ENCODE measurements around the gene MYH7. TPM values are rescaled to one million over a fixed set of nuclear protein-coding genes. Genes with fewer than 3 reads are reported as not detected.
"Not testable (repeated sequence)": the region's sequence is repeated elsewhere in the genome, so short reads cannot be mapped to it uniquely, and the experiment has no call there.

The MYH7 gene
- total and polyA plus RNA-seq, 8 donors = 0.23 to 4.9 (median 2.4) TPM; not detected in 4

DNA sequence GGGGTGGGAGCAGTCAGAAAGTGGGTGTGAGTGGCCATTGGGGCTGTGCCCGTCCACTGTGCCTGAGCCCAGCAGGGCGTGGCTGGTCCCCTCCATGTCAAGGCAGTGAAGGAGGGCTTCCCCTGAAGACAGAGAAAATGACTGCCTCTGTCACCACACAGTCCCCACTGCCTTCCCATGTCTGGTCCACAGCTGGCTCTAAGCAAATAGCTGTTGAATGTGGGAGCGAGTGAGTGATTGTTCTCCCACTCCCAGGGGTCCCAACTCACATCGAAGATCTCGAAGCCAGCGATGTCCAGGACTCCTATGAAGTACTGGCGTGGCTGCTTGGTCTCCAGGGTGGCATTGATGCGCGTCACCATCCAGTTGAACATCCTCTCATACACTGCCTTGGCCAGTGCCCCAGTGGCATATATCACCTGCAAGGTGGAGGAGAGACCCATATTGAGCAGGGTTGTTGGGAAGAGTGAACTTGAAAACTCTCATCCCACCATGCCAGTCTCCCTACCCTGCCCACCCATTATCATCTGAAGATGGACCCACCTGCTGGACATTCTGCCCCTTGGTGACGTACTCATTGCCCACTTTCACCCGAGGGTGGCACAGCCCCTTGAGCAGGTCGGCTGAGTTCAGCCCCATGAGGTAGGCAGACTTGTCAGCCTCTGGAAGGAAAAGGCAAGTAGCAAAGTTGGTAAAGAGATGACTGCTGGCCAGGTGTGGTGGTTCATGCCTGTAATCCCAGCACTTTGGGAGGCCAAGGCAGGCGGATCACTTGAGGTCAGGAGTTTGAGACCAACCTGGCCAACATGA lies 6.6 kb downstream of the MYH7 start:
- 84 to 94% (median 89%) methylated on average over 11 to 13 of the region's 13 CpGs for WGBS, 5 donors
- DNase-seq = no peak
- intact Hi-C loops (cut with DNase I; ENCODE audit: low total_unique reads) = no loop called here
- no peaks in the 10 kb centered on the region for H3K4me1 ChIP-seq
- TF ChIP-seq EP300 (IDR thresholded peaks at IDR 0.05) = no peak
- no peak for TF ChIP-seq POLR2A (IDR thresholded peaks at IDR 0.05)
- TF ChIP-seq, protein P1, sequence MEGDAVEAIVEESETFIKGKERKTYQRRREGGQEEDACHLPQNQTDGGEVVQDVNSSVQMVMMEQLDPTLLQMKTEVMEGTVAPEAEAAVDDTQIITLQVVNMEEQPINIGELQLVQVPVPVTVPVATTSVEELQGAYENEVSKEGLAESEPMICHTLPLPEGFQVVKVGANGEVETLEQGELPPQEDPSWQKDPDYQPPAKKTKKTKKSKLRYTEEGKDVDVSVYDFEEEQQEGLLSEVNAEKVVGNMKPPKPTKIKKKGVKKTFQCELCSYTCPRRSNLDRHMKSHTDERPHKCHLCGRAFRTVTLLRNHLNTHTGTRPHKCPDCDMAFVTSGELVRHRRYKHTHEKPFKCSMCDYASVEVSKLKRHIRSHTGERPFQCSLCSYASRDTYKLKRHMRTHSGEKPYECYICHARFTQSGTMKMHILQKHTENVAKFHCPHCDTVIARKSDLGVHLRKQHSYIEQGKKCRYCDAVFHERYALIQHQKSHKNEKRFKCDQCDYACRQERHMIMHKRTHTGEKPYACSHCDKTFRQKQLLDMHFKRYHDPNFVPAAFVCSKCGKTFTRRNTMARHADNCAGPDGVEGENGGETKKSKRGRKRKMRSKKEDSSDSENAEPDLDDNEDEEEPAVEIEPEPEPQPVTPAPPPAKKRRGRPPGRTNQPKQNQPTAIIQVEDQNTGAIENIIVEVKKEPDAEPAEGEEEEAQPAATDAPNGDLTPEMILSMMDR (IDR thresholded peaks at IDR 0.05) = no peak
- TF ChIP-seq POLR2AphosphoS5 (IDR thresholded peaks at IDR 0.05) = no peak
- no peak overlapping the region for H3K4me3 ChIP-seq
- peaks cover 0 to 17% (median 0%) of the 10 kb centered on the region in 3 donors for H3K27me3 ChIP-seq
- H3K27ac ChIP-seq = no peak overlapping the region
- no peaks in the 10 kb centered on the region for H3K36me3 ChIP-seq
- no peaks in the 10 kb centered on the region for H3K9me3 ChIP-seq

DNA sequence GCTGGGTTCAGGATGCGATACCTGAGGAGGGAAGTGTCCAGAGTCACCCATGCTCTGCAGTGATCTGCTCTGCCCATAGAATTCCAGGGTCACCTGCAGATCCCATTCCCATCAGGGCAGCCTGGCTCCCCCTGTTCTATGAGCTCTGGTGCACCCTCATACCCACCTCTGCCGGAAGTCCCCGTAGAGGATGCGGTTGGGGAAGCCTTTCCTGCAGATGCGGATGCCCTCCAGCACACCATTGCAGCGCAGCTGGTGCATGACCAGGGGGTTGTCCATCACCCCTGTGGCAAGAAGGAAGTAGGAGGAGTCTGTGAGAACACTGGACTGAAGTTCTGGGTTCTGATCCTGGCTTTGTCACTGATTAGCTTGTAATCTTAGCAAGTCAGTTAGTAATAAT lies 9.7 kb downstream of the MYH7 start:
- H3K27me3 ChIP-seq = peaks cover 0 to 10% (median 0%) of the 10 kb centered on the region in 3 donors
- H3K4me1 ChIP-seq; intact Hi-C loops (cut with DNase I; ENCODE audit: low total_unique reads); DNase-seq; H3K9me3 ChIP-seq; H3K4me3 ChIP-seq; H3K27ac ChIP-seq; H3K36me3 ChIP-seq: not testable (repeated sequence)
- WGBS, 5 donors = 86 to 90% (median 88%) methylated on average over 4 to 6 of the region's 6 CpGs

DNA sequence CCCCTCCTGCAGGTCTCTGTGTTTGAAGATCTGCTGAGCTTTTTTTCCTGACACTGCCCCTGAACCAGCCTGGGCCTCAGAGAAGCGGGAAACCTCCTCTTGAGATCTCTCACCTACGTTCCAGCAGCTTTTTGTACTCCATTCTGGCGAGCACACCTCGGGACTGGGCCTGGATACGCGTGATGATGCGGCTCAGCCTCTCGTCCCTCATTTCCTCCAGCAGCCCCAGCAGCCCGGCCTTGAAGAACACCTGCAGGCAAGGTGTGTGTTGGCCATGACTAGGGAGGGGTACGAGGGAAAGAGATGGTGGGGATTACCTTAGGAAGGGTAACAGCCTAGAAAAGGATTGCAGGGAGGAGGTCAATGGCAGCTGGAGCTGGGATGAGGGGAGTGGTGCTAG lies 10.3 kb downstream of the MYH7 start:
- Histone ChIP-seq H3K9me3 (no peaks in the 10 kb centered on the region), H3K27ac (no peak overlapping the region), H3K4me1 (no peaks in the 10 kb centered on the region), H3K27me3 (peaks cover 0 to 10% (median 0%) of the 10 kb centered on the region in 3 donors), H3K36me3 (no peaks in the 10 kb centered on the region), H3K4me3 (no peak overlapping the region)
- no peak for DNase-seq
- intact Hi-C loops (cut with DNase I; ENCODE audit: low total_unique reads) = no loop called here
- no peak for TF ChIP-seq POLR2AphosphoS5 (IDR thresholded peaks at IDR 0.05)
- TF ChIP-seq, protein P1 (IDR thresholded peaks at IDR 0.05) = no peak
- WGBS, 5 donors = 71 to 85% (median 75%) methylated on average over 10 of the region's 10 CpGs

DNA sequence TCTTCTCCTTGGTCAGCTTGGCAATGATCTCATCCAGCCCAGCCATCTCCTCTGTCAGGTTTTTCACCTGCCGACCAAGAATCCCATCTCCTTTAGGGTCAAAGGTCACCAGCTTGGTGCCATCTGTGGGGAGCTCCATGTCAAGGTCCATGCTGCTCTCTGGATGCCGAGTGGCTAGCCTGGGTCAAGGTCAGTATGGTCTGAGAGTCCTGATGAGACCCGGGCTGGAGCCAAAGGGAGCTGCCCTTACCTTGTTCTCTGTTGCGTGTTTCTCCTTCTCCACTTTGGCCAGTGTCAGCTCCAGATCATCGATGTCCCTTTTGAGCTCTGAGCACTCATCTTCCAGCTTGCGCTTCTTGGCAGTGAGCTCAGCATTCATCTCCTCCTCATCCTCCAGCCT lies 11.8 kb downstream of the MYH7 start:
- intact Hi-C loops (cut with DNase I; ENCODE audit: low total_unique reads) = no loop called here
- 78 to 94% (median 84%) methylated on average over 6 of the region's 6 CpGs for WGBS, 5 donors
- Histone ChIP-seq H3K4me3 (no peak overlapping the region), H3K9me3 (no peaks in the 10 kb centered on the region), H3K27me3 (peaks cover 0 to 8% (median 0%) of the 10 kb centered on the region in 3 donors), H3K4me1 (no peaks in the 10 kb centered on the region), H3K27ac (no peak overlapping the region), H3K36me3 (no peaks in the 10 kb centered on the region)
- TF ChIP-seq POLR2AphosphoS5 (IDR thresholded peaks at IDR 0.05) = no peak
- no peak for TF ChIP-seq POLR2A (IDR thresholded peaks at IDR 0.05)
- TF ChIP-seq, protein P1 (IDR thresholded peaks at IDR 0.05) = no peak
- TF ChIP-seq EP300 (IDR thresholded peaks at IDR 0.05) = no peak
- DNase-seq = no peak

DNA sequence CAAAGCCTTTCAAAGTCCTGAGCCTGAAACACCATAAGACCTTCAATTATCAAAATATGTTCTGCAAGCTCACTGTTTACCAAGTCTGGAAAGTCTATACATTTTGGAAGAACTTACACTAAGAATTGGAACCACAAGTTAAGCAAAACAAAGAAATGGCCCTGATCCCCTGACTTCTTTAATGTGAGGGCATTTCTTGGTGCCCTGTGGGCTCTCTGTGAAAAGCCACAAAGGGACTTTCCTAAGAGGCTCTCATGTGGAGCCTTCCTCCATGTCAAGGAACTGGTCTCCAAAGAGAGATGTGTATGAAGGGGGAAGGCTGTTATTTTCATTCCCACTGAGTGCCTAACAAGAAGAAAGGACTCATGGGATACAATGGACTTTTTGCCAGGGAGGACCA lies 13.9 kb downstream of the MYH7 start:
- intact Hi-C loops (cut with DNase I; ENCODE audit: low total_unique reads) = no loop called here
- no peak for DNase-seq
- Histone ChIP-seq H3K36me3 (no peaks in the 10 kb centered on the region), H3K4me1 (no peaks in the 10 kb centered on the region), H3K27me3 (peaks cover 0 to 13% (median 0%) of the 10 kb centered on the region in 3 donors), H3K27ac (no peak overlapping the region), H3K4me3 (no peak overlapping the region), H3K9me3 (no peaks in the 10 kb centered on the region)
- TF ChIP-seq EP300 (IDR thresholded peaks at IDR 0.05) (no peak), POLR2A (IDR thresholded peaks at IDR 0.05) (no peak), POLR2AphosphoS5 (IDR thresholded peaks at IDR 0.05) (no peak)
- TF ChIP-seq, protein P1 (IDR thresholded peaks at IDR 0.05) = no peak

DNA sequence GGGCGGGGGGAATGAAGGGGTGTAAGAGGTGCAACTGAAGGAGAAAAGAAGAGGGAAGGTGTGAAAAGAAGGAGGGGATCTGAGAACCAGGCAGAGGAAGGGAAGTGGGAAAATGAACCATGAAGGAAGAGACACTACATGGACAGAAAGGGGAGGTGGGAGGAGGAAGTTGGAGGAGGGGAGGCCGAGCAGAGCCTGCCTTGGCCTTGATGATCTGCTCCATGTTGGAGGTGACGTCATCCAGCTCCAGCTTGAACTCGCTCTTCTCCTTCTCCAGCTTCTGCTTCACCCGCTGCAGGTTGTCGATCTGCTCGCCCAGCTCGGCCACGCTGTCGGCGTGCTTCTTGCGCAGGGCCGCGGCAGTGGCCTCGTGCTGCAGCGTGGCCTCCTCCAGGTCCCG lies 15.8 kb downstream of the MYH7 start:
- H3K27ac ChIP-seq; H3K4me3 ChIP-seq; H3K9me3 ChIP-seq; H3K36me3 ChIP-seq; DNase-seq; H3K4me1 ChIP-seq; intact Hi-C loops (cut with DNase I; ENCODE audit: low total_unique reads): not testable (repeated sequence)
- H3K27me3 ChIP-seq = peaks cover 0 to 13% (median 0%) of the 10 kb centered on the region in 3 donors
- WGBS, 5 donors = 54 to 85% (median 72%) methylated on average over 2 to 5 of the region's 17 CpGs
